ENCODE measurements around the gene GNB2. TPM values are rescaled to one million over a fixed set of nuclear protein-coding genes. Genes with fewer than 3 reads are reported as not detected.
"Not testable (repeated sequence)": the region's sequence is repeated elsewhere in the genome, so short reads cannot be mapped to it uniquely, and the experiment has no call there.

The GNB2 gene
- total RNA-seq, 1 donor from 2014 or later: 229 TPM

GRCh38 chr7:100720671-100721504 lies 47.3 kb downstream of the GNB2 start:
- H3K4me3 Mint-ChIP-seq: no peak overlapping the region
- peaks cover 76% of the 10 kb centered on the region for H3K27me3 Mint-ChIP-seq (ENCODE audit: low read depth)
- no peak for DNase-seq (ENCODE audit: low read depth, low spot score)
- no peaks in the 10 kb centered on the region for H3K4me1 Mint-ChIP-seq
- H3K27ac Mint-ChIP-seq (ENCODE audit: unreplicated experiment): no peak overlapping the region
- H3K36me3 Mint-ChIP-seq (ENCODE audit: low read depth): peaks cover 8% of the 10 kb centered on the region
- TF ChIP-seq, protein P1, sequence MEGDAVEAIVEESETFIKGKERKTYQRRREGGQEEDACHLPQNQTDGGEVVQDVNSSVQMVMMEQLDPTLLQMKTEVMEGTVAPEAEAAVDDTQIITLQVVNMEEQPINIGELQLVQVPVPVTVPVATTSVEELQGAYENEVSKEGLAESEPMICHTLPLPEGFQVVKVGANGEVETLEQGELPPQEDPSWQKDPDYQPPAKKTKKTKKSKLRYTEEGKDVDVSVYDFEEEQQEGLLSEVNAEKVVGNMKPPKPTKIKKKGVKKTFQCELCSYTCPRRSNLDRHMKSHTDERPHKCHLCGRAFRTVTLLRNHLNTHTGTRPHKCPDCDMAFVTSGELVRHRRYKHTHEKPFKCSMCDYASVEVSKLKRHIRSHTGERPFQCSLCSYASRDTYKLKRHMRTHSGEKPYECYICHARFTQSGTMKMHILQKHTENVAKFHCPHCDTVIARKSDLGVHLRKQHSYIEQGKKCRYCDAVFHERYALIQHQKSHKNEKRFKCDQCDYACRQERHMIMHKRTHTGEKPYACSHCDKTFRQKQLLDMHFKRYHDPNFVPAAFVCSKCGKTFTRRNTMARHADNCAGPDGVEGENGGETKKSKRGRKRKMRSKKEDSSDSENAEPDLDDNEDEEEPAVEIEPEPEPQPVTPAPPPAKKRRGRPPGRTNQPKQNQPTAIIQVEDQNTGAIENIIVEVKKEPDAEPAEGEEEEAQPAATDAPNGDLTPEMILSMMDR (conservative IDR thresholded peaks at IDR 0.05): no peak
- peaks cover 9% of the 10 kb centered on the region for H3K9me3 Mint-ChIP-seq

- Mint-ChIP-seq H3K36me3 (ENCODE audit: low read depth) (peaks cover 8% of the 10 kb centered on the region), H3K27me3 (ENCODE audit: low read depth) (peaks cover 78% of the 10 kb centered on the region), H3K4me1 (no peaks in the 10 kb centered on the region), H3K9me3 (peaks cover 9% of the 10 kb centered on the region), H3K27ac (ENCODE audit: unreplicated experiment) (no peak overlapping the region), H3K4me3 (no peak overlapping the region)
- TF ChIP-seq, protein P1 (conservative IDR thresholded peaks at IDR 0.05): no peak
- DNase-seq (ENCODE audit: low read depth, low spot score): no peak
These were observed 47.9 kb downstream of the GNB2 start for GRCh38 chr7:100721505-100721812.

DNA sequence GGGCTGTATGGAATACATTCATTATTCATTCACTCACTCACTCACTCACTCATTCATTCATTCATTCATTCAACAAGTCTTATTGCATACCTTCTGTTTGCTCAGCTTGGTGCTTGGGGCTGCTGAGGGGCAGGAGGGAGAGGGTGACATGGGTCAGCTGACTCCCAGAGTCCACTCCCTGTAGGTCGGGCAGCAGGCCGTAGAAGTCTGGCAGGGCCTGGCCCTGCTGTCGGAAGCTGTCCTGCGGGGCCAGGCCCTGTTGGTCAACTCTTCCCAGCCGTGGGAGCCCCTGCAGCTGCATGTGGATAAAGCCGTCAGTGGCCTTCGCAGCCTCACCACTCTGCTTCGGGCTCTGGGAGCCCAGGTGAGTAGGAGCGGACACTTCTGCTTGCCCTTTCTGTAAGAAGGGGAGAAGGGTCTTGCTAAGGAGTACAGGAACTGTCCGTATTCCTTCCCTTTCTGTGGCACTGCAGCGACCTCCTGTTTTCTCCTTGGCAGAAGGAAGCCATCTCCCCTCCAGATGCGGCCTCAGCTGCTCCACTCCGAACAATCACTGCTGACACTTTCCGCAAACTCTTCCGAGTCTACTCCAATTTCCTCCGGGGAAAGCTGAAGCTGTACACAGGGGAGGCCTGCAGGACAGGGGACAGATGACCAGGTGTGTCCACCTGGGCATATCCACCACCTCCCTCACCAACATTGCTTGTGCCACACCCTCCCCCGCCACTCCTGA lies 49.1 kb downstream of the GNB2 start:
- DNase-seq (ENCODE audit: low read depth, low spot score): no peak

GRCh38 chr7:100723732-100724275 lies 50.3 kb downstream of the GNB2 start:
- Mint-ChIP-seq H3K27ac (ENCODE audit: unreplicated experiment) (no peak overlapping the region), H3K4me1 (no peaks in the 10 kb centered on the region), H3K9me3 (peaks cover 2% of the 10 kb centered on the region), H3K4me3 (no peak overlapping the region), H3K36me3 (ENCODE audit: low read depth) (peaks cover 3% of the 10 kb centered on the region), H3K27me3 (ENCODE audit: low read depth) (peaks cover 85% of the 10 kb centered on the region)
- DNase-seq (ENCODE audit: low read depth, low spot score): no peak
- TF ChIP-seq, protein P1 (conservative IDR thresholded peaks at IDR 0.05): no peak

More for the DNA sequence above, 49.1 kb downstream of the GNB2 start:
- H3K36me3 Mint-ChIP-seq (ENCODE audit: low read depth): peaks cover 8% of the 10 kb centered on the region
- no peaks in the 10 kb centered on the region for H3K4me1 Mint-ChIP-seq
- TF ChIP-seq, protein P1 (conservative IDR thresholded peaks at IDR 0.05): no peak
- H3K9me3 Mint-ChIP-seq: peaks cover 9% of the 10 kb centered on the region
- H3K4me3 Mint-ChIP-seq: no peak overlapping the region
- H3K27ac Mint-ChIP-seq (ENCODE audit: unreplicated experiment): no peak overlapping the region
- H3K27me3 Mint-ChIP-seq (ENCODE audit: low read depth): peaks cover 85% of the 10 kb centered on the region

DNA sequence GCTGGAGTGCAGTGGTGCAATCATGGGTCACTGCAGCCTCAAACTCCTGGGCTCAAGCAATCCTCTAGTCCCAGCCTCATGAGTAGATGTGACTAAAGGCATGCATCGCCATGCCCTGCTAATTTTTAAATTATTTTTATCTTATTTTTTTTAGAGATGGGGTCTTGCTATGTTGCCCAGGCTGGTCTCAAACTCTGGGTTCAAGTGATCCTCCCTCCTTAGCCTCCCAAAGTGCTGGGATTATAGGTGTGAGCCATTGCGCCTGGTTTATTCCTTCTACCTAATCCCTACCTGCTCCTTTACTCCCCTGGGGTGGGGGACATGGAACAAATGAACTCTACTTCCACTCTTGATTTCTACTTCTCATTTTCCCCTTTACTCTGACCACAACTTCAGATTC lies 50.8 kb downstream of the GNB2 start:
- H3K27me3 Mint-ChIP-seq (ENCODE audit: low read depth): peaks cover 83% of the 10 kb centered on the region
- not testable (repeated sequence) for H3K27ac Mint-ChIP-seq (ENCODE audit: unreplicated experiment)

More for the DNA sequence above, 50.8 kb downstream of the GNB2 start:
- H3K9me3 Mint-ChIP-seq; DNase-seq (ENCODE audit: low read depth, low spot score); H3K4me1 Mint-ChIP-seq; H3K36me3 Mint-ChIP-seq (ENCODE audit: low read depth); H3K4me3 Mint-ChIP-seq: not testable (repeated sequence)
